Ishikawa (cell line): Measurements from ENCODE around the gene ARSB.

ENCODE experiments used
- CREB1 ChIP-seq: IDR thresholded peaks from 2 replicates; pipeline ENCODE4 v1.6.1; 2012; ENCODE audit warnings: low read depth
- EP300 ChIP-seq: IDR thresholded peaks from 2 replicates; pipeline ENCODE4 v1.6.1; 2012; ENCODE audit warnings: borderline replicate concordance
- FOXM1 ChIP-seq: IDR thresholded peaks from 2 replicates; pipeline ENCODE4 v1.6.1; 2012; ENCODE audit warnings: low read depth, borderline replicate concordance
- MAX ChIP-seq: IDR thresholded peaks from 2 replicates; pipeline ENCODE4 v1.6.1; 2012
- NFIC ChIP-seq: IDR thresholded peaks from 2 replicates; pipeline ENCODE4 v1.6.1; 2012
- RAD21 ChIP-seq: IDR thresholded peaks from 2 replicates; pipeline ENCODE4 v1.6.1; 2012; ENCODE audit warnings: low read depth
- REST ChIP-seq: IDR thresholded peaks from 2 replicates; pipeline ENCODE4 v1.6.1; 2012; ENCODE audit warnings: low read depth, mild to moderate bottlenecking
- TAF1 ChIP-seq: IDR thresholded peaks from 2 replicates; pipeline ENCODE4 v1.6.1; 2012; ENCODE audit warnings: low read depth, mild to moderate bottlenecking
- TEAD4 ChIP-seq: IDR thresholded peaks from 2 replicates; pipeline ENCODE4 v1.6.1; 2012
- YY1 ChIP-seq: IDR thresholded peaks from 2 replicates; pipeline ENCODE4 v1.6.1; 2012; ENCODE audit warnings: low read depth

- TF ChIP-seq RAD21 (no peak), TEAD4 (no peak), FOXM1 (no peak), YY1 (no peak), MAX (no peak), REST (no peak), TAF1 (no peak), NFIC (no peak), EP300 (no peak), CREB1 (no peak)
Measured at GRCh38 chr5:79022771-79023170, 37.7 kb upstream of the ARSB start.
